ENCODE data around the gene SRPK2.

- TF ChIP-seq, protein P1, sequence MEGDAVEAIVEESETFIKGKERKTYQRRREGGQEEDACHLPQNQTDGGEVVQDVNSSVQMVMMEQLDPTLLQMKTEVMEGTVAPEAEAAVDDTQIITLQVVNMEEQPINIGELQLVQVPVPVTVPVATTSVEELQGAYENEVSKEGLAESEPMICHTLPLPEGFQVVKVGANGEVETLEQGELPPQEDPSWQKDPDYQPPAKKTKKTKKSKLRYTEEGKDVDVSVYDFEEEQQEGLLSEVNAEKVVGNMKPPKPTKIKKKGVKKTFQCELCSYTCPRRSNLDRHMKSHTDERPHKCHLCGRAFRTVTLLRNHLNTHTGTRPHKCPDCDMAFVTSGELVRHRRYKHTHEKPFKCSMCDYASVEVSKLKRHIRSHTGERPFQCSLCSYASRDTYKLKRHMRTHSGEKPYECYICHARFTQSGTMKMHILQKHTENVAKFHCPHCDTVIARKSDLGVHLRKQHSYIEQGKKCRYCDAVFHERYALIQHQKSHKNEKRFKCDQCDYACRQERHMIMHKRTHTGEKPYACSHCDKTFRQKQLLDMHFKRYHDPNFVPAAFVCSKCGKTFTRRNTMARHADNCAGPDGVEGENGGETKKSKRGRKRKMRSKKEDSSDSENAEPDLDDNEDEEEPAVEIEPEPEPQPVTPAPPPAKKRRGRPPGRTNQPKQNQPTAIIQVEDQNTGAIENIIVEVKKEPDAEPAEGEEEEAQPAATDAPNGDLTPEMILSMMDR (IDR thresholded peaks at IDR 0.05), result no peak
- TF ChIP-seq POLR2A (IDR thresholded peaks at IDR 0.05), result no peak
These were observed 109.6 kb downstream of the SRPK2 start for GRCh38 chr7:105278973-105279687.
